HG03196 (cell line): ENCODE results near the gene NKAIN2.
"Not testable (repeated sequence)": the region's sequence is repeated elsewhere in the genome, so short reads cannot be mapped to it uniquely, and the experiment has no call there.

Source experiments
- ATAC-seq: cut with Tn5 transposase; IDR thresholded peaks from one replicate; pipeline ENCODE4 v1.9.1; 2021; ENCODE audit not compliant: unreplicated experiment

The NKAIN2 gene

DNA sequence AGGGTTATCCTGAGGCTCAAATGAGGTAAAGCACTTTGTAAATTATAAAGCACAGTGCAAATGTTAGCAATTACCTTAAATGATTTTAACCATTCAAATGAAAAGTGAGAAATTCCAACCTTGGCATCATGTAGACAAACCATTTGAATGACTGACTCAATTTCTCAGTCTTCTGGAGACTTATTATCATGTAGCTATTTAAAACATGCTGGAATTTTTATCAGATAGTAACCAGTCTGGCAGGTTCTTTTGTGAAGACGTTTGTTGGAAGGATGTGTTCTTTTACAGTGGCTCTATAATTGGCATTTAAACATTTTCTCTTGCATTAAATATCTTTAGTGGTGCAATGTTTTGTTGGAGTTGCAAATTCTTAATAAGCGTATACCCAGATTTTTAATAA lies 386.6 kb downstream of the NKAIN2 start:
- ATAC-seq = no peak

GRCh38 chr6:124193132-124193531 lies 389.5 kb downstream of the NKAIN2 start:
- ATAC-seq = no peak

DNA sequence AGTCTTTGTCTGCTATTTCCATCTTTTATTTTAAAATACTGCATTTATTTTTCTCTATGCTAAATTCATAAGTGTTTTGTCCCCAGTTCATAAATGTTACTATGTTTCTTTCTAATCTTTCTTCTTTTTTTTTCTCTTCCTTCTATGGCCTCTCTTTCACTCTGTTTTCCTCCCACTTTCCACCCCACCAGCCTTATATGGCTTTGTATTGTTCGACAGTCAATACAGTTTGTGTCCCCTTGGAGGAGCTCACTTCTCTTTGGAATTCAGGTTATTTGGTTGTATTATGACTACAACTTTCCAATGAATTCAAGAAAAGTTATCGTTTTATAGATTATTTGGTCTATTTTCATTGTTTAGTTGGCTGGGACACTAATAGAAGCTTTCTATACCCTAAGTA lies 393.5 kb downstream of the NKAIN2 start:
- no peak for ATAC-seq

DNA sequence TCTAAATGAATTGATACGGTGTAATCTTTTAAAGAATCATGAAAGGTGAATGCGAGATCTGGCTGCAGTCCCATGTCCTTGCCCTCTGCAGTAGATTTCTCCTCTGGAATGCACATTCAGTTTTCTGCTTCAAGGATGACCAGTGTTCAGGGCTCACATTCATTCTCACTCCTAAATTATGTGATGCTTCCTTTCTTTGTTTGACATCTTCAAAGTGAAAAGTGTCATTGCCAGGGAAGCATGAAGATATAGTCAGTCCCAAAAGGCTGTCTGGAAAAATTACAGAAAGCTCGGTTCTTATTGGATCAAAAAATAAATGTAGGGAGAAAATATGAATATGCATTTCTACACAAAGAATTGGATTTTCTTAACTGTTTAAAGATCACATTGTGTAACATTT lies 395.6 kb downstream of the NKAIN2 start:
- no peak for ATAC-seq

DNA sequence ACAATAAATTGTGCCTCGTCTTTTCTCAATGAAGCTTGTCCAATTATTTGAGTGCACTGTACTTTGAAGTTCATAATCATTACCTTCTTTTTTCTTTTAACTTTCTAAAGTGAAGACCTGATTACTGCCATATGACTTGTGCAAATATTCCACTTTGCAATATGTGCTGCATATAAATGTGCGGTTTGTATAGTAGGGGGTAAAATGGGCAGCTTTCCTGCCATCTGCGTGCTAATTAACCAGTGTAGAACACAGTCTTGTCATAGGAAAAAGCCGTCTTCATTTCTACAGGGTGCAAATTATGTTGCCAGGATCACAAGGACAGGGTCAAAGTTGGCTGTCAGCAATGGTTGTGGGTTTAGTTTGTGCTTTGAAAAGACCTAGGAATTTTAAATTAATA lies 397.0 kb downstream of the NKAIN2 start:
- no peak for ATAC-seq

- ATAC-seq = no peak
Measured at GRCh38 chr6:124203101-124203811, 399.6 kb downstream of the NKAIN2 start.

DNA sequence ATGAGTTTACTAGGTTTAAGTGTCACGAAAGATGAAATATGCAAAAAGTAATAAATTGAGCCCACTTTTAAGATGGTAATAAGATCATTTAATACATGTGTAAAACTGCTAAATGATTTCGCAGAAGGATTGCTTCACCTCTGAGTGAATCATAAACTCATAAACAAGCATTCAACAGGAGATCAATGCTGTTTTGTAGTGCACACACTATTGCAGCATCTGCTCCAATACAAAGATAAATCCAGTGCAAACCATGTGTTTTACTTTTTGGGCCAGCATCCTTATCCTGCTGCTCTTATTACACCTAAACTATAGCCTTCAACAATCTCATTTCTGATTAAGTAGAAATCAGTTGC lies 400.1 kb downstream of the NKAIN2 start:
- ATAC-seq = no peak

- no peak for ATAC-seq
Measured at GRCh38 chr6:124205921-124206320, 402.3 kb downstream of the NKAIN2 start.

- ATAC-seq = no peak
Measured at GRCh38 chr6:124223611-124224345, 420.1 kb downstream of the NKAIN2 start.

- no peak for ATAC-seq
Measured at GRCh38 chr6:124226396-124226795, 422.7 kb downstream of the NKAIN2 start.

DNA sequence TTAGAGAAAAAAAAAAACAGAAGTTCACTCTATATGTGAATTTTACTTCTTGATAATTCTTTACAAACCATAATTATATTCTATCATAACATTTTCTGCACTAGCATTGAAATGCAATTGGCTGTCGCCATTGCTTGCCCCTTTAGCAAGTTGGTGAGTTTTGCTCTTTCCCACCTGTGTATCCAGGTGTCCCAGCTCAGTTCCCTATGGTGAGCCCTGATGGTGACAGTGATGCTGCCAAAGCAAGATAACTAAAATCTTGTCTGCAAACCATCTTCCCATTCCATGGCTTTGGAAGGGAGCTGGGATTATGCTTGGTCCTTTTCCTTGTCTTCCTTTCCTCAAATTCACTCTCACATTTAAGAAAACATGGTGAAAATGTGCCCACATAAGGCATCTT lies 429.6 kb downstream of the NKAIN2 start:
- ATAC-seq = no peak

DNA sequence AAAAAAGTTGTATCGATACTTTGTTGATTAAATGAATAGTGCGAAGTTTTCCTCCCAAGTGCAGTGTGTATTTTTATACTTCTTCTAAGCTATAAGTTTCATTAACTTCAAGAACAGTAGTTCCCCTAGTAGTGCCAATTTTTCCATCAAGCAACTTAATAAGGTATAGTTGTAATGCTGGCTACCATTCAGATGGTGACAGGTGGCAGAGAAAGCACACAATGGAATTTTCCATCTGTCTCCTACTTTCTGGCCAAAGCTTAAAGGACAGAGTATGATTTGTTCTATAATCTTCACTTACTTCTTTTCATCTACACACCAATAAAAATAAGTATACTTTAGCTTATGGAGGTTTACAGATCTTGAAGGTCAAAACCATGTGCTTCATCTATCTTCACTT lies 431.1 kb downstream of the NKAIN2 start:
- no peak for ATAC-seq

DNA sequence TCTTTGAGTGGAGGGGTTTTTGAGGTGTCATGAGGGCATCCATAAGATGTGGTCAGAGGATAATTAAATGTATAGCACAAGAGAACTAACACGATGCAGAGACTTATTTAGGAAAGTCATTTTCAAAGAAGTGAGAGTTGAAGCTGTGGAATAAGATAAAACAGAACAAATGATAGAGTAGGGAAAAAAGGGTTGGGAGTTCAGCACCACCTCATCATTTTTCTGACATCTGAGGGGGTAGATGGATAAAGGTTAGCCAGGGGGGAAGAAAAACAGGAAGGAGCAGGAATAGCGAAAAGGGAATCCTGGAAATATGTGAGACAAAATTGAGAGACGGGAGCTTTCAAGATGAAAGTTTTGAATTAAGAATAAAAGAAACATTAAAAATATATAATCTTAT lies 434.2 kb downstream of the NKAIN2 start:
- no peak for ATAC-seq

DNA sequence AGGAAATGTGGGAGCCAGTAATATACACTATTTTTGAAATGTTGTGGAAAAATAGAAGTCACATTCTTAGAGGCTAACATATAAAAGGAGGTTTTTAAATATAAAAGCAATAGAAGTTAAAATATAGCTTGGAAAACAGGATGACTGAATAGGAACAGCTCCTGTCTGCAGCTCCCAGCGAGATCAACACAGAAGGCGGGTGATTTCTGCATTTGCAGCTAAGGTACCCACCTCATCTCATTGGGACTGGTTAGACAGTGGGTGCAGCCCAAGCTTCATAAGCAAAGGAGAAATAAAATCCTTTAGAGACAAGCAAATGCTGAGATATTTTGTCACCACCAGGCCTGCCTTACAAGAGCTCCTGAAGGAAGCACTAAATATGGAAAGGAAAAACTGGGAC lies 434.7 kb downstream of the NKAIN2 start:
- not testable (repeated sequence) for ATAC-seq

GRCh38 chr6:124254941-124255685 lies 451.4 kb downstream of the NKAIN2 start:
- ATAC-seq = no peak

DNA sequence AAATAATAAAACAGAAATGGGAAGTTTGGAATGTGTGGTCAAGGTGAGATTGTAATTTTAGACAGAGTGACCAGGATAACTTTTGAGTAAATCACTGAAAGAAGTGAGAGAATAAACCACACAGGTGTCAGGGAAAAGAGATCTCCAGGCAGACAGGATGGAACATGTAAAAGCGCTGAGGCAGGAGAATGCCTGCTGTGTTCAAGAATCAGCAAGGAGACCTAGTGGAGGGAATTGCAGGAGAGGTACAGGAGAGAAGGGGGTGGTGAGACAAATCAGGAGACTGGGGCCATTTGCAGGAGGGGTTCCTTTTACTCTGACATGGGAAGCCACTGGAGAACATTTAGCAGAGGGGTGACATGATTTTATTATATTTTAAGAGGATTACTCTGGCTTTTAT lies 456.7 kb downstream of the NKAIN2 start:
- ATAC-seq = no peak

DNA sequence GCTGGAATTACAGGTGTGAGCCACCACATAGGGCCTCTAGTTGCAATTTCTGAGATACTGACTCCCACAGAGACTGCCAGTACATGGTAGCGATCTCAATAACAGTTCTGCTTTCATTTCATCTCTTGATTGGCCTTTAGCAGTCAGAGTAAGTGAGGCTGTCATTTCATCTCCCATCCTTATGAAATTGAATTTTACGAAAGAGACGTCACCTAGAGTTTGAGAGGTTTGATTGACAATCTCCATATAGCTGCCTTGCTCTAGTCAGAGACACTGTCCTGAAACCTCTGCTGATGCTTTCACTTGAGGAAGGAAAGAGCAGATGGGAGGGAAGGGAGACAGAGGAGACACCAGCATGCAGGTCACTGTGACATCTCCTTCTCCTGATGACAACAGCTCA lies 466.1 kb downstream of the NKAIN2 start:
- ATAC-seq = no peak

DNA sequence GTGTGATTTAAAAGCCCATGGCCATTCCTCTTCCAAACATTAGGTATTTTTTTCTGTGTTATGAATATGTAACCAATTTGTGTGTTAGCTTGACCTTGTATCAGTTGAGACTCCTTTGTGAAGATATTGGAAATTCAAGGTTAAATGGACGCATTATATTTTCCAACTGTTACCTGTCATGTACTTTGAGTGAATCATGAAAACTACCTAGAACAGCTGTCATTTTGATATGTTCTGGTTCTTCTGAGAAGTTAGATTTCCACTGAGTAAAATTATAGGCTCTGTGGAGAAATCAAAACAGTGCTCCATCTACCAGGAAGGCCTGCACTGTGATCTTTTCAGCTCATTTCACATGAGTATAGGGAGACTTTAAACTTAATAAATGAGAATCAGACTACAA lies 470.0 kb downstream of the NKAIN2 start:
- ATAC-seq = no peak

GRCh38 chr6:124282541-124282940 lies 478.9 kb downstream of the NKAIN2 start:
- no peak for ATAC-seq

GRCh38 chr6:124283486-124283885 lies 479.8 kb downstream of the NKAIN2 start:
- no peak for ATAC-seq

GRCh38 chr6:124285146-124285545 lies 481.5 kb downstream of the NKAIN2 start:
- no peak for ATAC-seq

DNA sequence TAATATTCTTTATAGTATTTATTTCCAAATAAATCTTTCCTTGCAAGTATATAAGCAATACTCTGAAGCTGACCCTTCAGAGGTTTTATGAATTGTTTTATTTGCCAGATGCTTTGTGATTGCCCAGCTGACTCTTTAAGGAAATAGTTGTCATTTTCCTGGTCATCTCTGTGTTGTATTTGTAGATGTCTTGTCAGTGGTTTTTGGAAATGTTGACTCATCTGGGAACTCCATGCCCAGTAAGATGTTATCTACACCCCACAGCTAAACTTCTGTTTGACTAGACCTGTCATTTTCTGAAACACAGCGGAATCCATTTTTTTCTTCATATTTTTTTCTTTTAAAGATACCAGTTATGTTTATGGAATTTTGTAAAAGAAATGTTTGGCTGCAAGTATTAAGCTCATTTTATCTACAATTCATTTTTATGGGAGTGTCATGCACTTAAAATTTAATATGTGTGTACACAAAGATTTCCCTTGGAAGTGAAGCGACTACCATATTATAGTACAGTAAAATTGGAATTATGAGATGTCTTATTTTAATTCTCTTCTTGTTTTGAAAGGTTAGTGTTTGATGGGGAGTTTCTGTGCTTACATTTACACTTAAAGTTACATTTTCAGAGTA lies 491.0 kb downstream of the NKAIN2 start:
- no peak for ATAC-seq
